Neural progenitor cell (in vitro differentiated cells): ENCODE results near the gene CTSC.

Experiments
- CTCF ChIP-seq: fragments of 200-600 bp; sonication (generic); IDR thresholded peaks from 2 replicates; pipeline ENCODE4 v1.5.1; 2017; ENCODE audit warnings: antibody characterized with exemption, mild to moderate bottlenecking
- EZH2 ChIP-seq: fragments of 200-600 bp; sonication (generic); IDR thresholded peaks from 2 replicates; pipeline ENCODE4 v1.6.1; 2017; ENCODE audit warnings: antibody characterized with exemption, mild to moderate bottlenecking, moderate library complexity
- EZH2phosphoT487 ChIP-seq: fragments of 200-600 bp; sonication (generic); IDR thresholded peaks from 2 replicates; pipeline ENCODE4 v1.6.1; 2017; ENCODE audit warnings: antibody characterized with exemption

GRCh38 chr11:88379130-88379529 is 41.6 kb upstream of the CTSC start:
- TF ChIP-seq CTCF (no peak), EZH2 (no peak), EZH2phosphoT487 (no peak)
